Activated CD8-positive, alpha-beta memory T cell treated with anti-CD3 and anti-CD28 coated beads, Interleukin-2, amount 50 U/mL, for 24 hours (primary cell): ENCODE results near the gene ZBTB5.
"Not testable (repeated sequence)": the region's sequence is repeated elsewhere in the genome, so short reads cannot be mapped to it uniquely, and the experiment has no call there.

ENCODE experiments used
- DNase-seq: peaks from one replicate; pipeline ENCODE4 v3.0.0-alpha.2; 2020; ENCODE audit errors: extremely low read depth

Gene ZBTB5

GRCh38 chr9:37406603-37407401, 58.4 kb downstream of the ZBTB5 start:
- no peak for DNase-seq

GRCh38 chr9:37405764-37406380, 59.4 kb downstream of the ZBTB5 start:
- no peak for DNase-seq

- DNase-seq, result no peak
These were observed 59.9 kb downstream of the ZBTB5 start for GRCh38 chr9:37405350-37405749.

- DNase-seq, result no peak
These were observed 60.7 kb downstream of the ZBTB5 start for GRCh38 chr9:37404590-37404989.

GRCh38 chr9:37399336-37399735, 65.9 kb downstream of the ZBTB5 start:
- DNase-seq, result no peak

- no peak for DNase-seq
These were observed 66.7 kb downstream of the ZBTB5 start for GRCh38 chr9:37398464-37399025.

- not testable (repeated sequence) for DNase-seq
These were observed 67.3 kb downstream of the ZBTB5 start for GRCh38 chr9:37397948-37398347.

GRCh38 chr9:37395663-37396062, 69.6 kb downstream of the ZBTB5 start:
- DNase-seq, result no peak

GRCh38 chr9:37395229-37395628, 70.0 kb downstream of the ZBTB5 start:
- no peak for DNase-seq

GRCh38 chr9:37392272-37392671, 73.0 kb downstream of the ZBTB5 start:
- no peak for DNase-seq

- no peak for DNase-seq
These were observed 74.5 kb downstream of the ZBTB5 start for GRCh38 chr9:37390759-37391158.
